ENCODE data around the gene WSCD1. TPM values are rescaled to one million over a fixed set of nuclear protein-coding genes. Genes with fewer than 3 reads are reported as not detected.

Gene WSCD1
- total and polyA plus RNA-seq, 2 donors (not counting 1 experiment from before 2014, with no cell fraction given): not detected

- ATAC-seq (ENCODE audit: low read depth): no peak
- 92% methylated on average over 9 of the region's 9 CpGs for WGBS (ENCODE audit: insufficient coverage)
- no peaks in the 10 kb centered on the region for H3K36me3 ChIP-seq (replicated peaks in 1 of 2; ENCODE audit: control extremely low read depth in 1 of 2, control insufficient read depth in 1 of 2, extremely low read depth in 1 of 2, insufficient read depth in 2 of 2, low read length in 1 of 2)
- H3K4me3 Mint-ChIP-seq: no peak overlapping the region
- no peaks in the 10 kb centered on the region for H4K20me1 ChIP-seq (ENCODE audit: control insufficient read depth, insufficient read depth, low read length, poor library complexity, severe bottlenecking)
- H3K4me1 ChIP-seq (ENCODE audit: control insufficient read depth in 2 of 2, insufficient read depth in 2 of 2, low read length in 2 of 2): no peaks in the 10 kb centered on the region
- H3K27me3 Mint-ChIP-seq: peaks cover 12% of the 10 kb centered on the region
- no peak overlapping the region for H3K27ac ChIP-seq (ENCODE audit: low read length in 2 of 2)
- ChIA-PET CTCF (no interaction called here), POLR2A (no interaction called here)
- intact Hi-C loops (cut with micrococcal nuclease): no loop called here
- H3K4me1 Mint-ChIP-seq: no peaks in the 10 kb centered on the region
- H3K9me3 ChIP-seq (ENCODE audit: control extremely low read depth in 1 of 3, control insufficient read depth in 2 of 3, insufficient read depth in 1 of 3, low read length in 2 of 3): no peaks in the 10 kb centered on the region
- H3K9me3 Mint-ChIP-seq (ENCODE audit: insufficient read depth): no peaks in the 10 kb centered on the region
- H3K4me2 ChIP-seq (replicated peaks; ENCODE audit: low read depth, low read length, poor library complexity, severe bottlenecking): no peak overlapping the region
- H2AFZ ChIP-seq (ENCODE audit: insufficient read depth, low read depth, low read length, poor library complexity, severe bottlenecking): no peak overlapping the region
- no peak overlapping the region for H3K4me3 ChIP-seq (ENCODE audit: control extremely low read depth in 1 of 5, extremely low read depth in 1 of 5, insufficient read depth in 1 of 5, low read depth in 2 of 5, low read length in 4 of 5)
- H3K9ac ChIP-seq (ENCODE audit: low read length): no peak overlapping the region
- peaks cover 0 to 4% (median 0%) of the 10 kb centered on the region in 4 experiments for H3K27me3 ChIP-seq (replicated peaks in 1 of 4; ENCODE audit: control extremely low read depth in 1 of 4, control insufficient read depth in 3 of 4, insufficient read depth in 4 of 4, low read length in 3 of 4)
- no peak for DNase-seq
- H3K79me2 ChIP-seq (ENCODE audit: control insufficient read depth, insufficient read depth, low read length): no peaks in the 10 kb centered on the region
- H3K27ac Mint-ChIP-seq: no peak overlapping the region
- TF ChIP-seq EZH2 (IDR thresholded peaks at IDR 0.05; ENCODE audit: borderline replicate concordance, insufficient read depth, low read depth, low read length, poor library complexity, severe bottlenecking) (no peak), CTCF (IDR thresholded peaks at IDR 0.05) (no peak)
These were observed 8.3 kb downstream of the WSCD1 start for GRCh38 chr17:6078458-6078871.

DNA sequence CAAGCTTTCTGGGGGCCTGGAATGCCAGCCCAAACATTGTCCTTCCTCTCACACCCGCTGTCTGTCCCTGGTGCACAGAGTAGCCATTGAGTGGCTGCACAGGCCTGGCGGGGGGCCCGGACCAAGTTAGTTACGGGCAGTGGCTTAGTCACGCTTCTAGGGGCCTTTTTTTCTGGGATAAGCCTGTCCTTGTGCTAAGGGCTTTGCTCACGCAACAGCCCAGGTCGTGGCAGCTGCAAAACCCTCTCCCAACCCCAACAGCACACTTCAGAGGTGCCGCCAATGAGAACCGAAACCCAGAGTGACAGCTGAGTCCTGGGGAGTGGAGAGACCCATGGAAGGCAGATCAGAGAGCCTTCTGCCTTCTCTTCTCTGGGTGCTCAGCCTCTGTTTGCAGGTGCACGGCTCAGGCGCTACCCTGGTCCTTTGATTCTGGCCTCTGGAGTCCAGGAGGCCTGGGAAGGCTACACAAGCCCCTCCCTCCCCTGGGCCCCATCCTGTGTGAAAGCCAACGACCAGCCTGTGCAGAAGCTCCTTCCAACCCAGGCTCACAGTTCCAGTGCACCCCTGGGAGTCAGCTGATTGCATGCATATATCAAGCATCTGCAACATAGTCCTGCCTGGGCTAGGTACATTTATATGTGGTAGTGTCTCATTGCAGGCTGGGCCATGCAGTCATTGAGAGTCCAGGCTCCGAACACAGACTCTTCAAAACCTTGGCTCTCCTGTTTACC is 9.1 kb downstream of the WSCD1 start:
- Histone ChIP-seq H2AFZ (ENCODE audit: insufficient read depth, low read depth, low read length, poor library complexity, severe bottlenecking) (no peak overlapping the region), H3K4me2 (replicated peaks; ENCODE audit: low read depth, low read length, poor library complexity, severe bottlenecking) (no peak overlapping the region), H4K20me1 (ENCODE audit: control insufficient read depth, insufficient read depth, low read length, poor library complexity, severe bottlenecking) (no peaks in the 10 kb centered on the region), H3K4me1 (ENCODE audit: control insufficient read depth in 2 of 2, insufficient read depth in 2 of 2, low read length in 2 of 2) (no peaks in the 10 kb centered on the region), H3K79me2 (ENCODE audit: control insufficient read depth, insufficient read depth, low read length) (no peaks in the 10 kb centered on the region), H3K27ac (ENCODE audit: low read length in 2 of 2) (no peak overlapping the region), H3K27me3 (replicated peaks in 1 of 4; ENCODE audit: control extremely low read depth in 1 of 4, control insufficient read depth in 3 of 4, insufficient read depth in 4 of 4, low read length in 3 of 4) (peaks cover 0 to 3% (median 0%) of the 10 kb centered on the region in 4 experiments), H3K36me3 (replicated peaks in 1 of 2; ENCODE audit: control extremely low read depth in 1 of 2, control insufficient read depth in 1 of 2, extremely low read depth in 1 of 2, insufficient read depth in 2 of 2, low read length in 1 of 2) (no peaks in the 10 kb centered on the region), H3K9me3 (ENCODE audit: control extremely low read depth in 1 of 3, control insufficient read depth in 2 of 3, insufficient read depth in 1 of 3, low read length in 2 of 3) (no peaks in the 10 kb centered on the region), H3K4me3 (ENCODE audit: control extremely low read depth in 1 of 5, extremely low read depth in 1 of 5, insufficient read depth in 1 of 5, low read depth in 2 of 5, low read length in 4 of 5) (no peak overlapping the region), H3K9ac (ENCODE audit: low read length) (no peak overlapping the region)
- no peak overlapping the region for H3K27ac Mint-ChIP-seq
- CTCF ChIA-PET: interaction anchor here (1.7 kb wide), 1 partner anchor 10 kb away, joined by 7 read pairs; no protein-coding TSS in a partner anchor
- POLR2A ChIA-PET: no interaction called here
- TF ChIP-seq CTCF (IDR thresholded peaks at IDR 0.05) (no peak), EZH2 (IDR thresholded peaks at IDR 0.05; ENCODE audit: borderline replicate concordance, insufficient read depth, low read depth, low read length, poor library complexity, severe bottlenecking) (no peak)
- no peak overlapping the region for H3K4me3 Mint-ChIP-seq
- peaks cover 7% of the 10 kb centered on the region for H3K27me3 Mint-ChIP-seq
- DNase-seq: no peak
- H3K4me1 Mint-ChIP-seq: no peaks in the 10 kb centered on the region
- WGBS (ENCODE audit: insufficient coverage): 80% methylated on average over 9 of the region's 13 CpGs
- no peaks in the 10 kb centered on the region for H3K9me3 Mint-ChIP-seq (ENCODE audit: insufficient read depth)
- ATAC-seq (ENCODE audit: low read depth): no peak
- intact Hi-C loops (cut with micrococcal nuclease): no loop called here
